GM18502 (cell line): Measurements from ENCODE around the gene MAD1L1.
"Not testable (repeated sequence)": the region's sequence is repeated elsewhere in the genome, so short reads cannot be mapped to it uniquely, and the experiment has no call there.

ENCODE experiments used
- ATAC-seq: cut with Tn5 transposase; IDR thresholded peaks from one replicate; pipeline ENCODE4 v1.9.1; 2021; ENCODE audit warnings: mild to moderate bottlenecking; ENCODE audit not compliant: unreplicated experiment, poor library complexity

Gene MAD1L1

GRCh38 chr7:1884583-1885350 lies 348.0 kb downstream of the MAD1L1 start:
- no peak for ATAC-seq

- ATAC-seq: no peak
These were observed 348.7 kb downstream of the MAD1L1 start for GRCh38 chr7:1883834-1884582.

GRCh38 chr7:1883031-1883761 lies 349.5 kb downstream of the MAD1L1 start:
- no peak for ATAC-seq

- ATAC-seq: no peak
These were observed 350.3 kb downstream of the MAD1L1 start for GRCh38 chr7:1882451-1882850.

GRCh38 chr7:1881946-1882345 lies 350.8 kb downstream of the MAD1L1 start:
- ATAC-seq: no peak

GRCh38 chr7:1876641-1877040 lies 356.1 kb downstream of the MAD1L1 start:
- not testable (repeated sequence) for ATAC-seq

GRCh38 chr7:1875392-1876199 lies 357.1 kb downstream of the MAD1L1 start:
- not testable (repeated sequence) for ATAC-seq

- not testable (repeated sequence) for ATAC-seq
These were observed 358.0 kb downstream of the MAD1L1 start for GRCh38 chr7:1874590-1875391.

GRCh38 chr7:1873857-1874589 lies 358.7 kb downstream of the MAD1L1 start:
- no peak for ATAC-seq

GRCh38 chr7:1873421-1873820 lies 359.3 kb downstream of the MAD1L1 start:
- ATAC-seq: no peak

GRCh38 chr7:1873070-1873405 lies 359.7 kb downstream of the MAD1L1 start:
- ATAC-seq: no peak

GRCh38 chr7:1872191-1873069 lies 360.3 kb downstream of the MAD1L1 start:
- ATAC-seq: no peak

- no peak for ATAC-seq
These were observed 363.2 kb downstream of the MAD1L1 start for GRCh38 chr7:1869452-1870130.

GRCh38 chr7:1868516-1869165 lies 364.1 kb downstream of the MAD1L1 start:
- ATAC-seq: no peak

GRCh38 chr7:1867370-1868260 lies 365.1 kb downstream of the MAD1L1 start:
- ATAC-seq: no peak

GRCh38 chr7:1866601-1867000 lies 366.1 kb downstream of the MAD1L1 start:
- no peak for ATAC-seq
